Smooth muscle cell of the brain vasculature (primary cell): ENCODE data around the gene FASTKD1.

Experiments used
- DNase-seq: peaks from one replicate; pipeline ENCODE4 v3.0.0-alpha.2; 2012; ENCODE audit warnings: low read depth, low spot score

FASTKD1 gene

DNA sequence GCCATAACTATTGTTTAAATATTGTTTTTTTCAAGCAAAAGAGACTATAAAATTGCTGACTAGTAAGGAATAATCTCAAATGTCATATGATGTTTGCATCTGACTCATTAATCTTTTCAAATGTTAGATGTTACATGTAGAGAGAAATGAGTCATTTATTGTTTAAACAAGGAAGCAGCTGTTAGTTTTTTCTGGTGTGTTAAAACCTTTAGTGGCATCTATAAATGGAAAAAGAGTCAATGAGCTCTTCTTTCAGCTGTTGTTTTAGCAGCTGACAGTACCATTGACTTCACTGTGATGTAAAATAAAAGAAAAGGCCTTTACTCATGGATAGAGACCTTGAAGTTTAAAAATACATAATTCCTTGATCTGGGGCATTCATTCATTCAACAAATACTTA, 66.0 kb downstream of the FASTKD1 start:
- no peak for DNase-seq

DNA sequence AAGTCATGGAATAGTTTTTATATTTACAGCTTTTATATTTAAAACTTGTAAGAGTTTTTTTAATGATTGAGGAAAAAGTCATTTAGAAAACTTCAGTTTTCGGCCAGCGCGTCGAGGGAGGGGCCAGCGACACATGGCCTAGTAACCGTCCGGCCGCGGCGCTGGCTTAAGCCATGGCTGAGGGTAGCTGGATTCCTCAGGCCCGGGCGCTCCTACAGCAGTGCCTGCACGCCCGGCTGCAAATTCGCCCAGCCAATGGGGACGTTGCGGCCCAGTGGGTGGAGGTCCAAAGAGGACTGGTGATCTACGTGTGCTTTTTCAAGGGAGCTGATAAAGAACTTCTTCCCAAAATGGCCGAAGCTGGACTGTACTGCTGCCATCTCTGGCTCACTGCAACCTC, 69.0 kb downstream of the FASTKD1 start:
- DNase-seq: no peak

DNA sequence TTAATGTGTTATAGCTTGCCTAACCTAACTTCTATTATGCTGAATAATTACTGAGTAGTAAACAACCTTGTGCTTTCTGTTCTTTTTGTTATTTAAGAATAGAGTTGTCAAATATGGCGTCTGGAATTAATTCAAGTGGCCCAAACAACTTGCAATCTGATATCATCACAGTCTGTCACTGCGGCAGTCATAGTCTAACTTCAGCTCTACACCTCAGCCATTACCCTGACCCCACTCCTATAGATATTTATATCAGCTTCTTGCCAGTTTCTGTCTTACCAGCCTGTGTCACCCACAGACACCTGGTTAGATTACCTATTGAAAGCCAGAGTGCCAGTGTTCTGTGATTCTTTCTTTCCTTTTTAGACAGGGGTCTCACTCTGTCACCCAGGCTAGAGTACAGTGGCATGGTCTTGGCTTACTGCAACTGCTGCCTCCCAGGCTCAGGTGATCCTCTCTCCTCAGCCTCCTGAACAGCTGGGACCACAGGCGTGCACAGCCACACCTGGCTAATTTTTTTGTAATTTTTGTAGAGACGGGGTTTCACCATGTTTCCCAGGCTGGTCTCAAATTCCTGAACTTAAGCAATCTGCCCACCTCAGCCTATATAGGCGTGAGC, 78.2 kb downstream of the FASTKD1 start:
- no peak for DNase-seq

DNA sequence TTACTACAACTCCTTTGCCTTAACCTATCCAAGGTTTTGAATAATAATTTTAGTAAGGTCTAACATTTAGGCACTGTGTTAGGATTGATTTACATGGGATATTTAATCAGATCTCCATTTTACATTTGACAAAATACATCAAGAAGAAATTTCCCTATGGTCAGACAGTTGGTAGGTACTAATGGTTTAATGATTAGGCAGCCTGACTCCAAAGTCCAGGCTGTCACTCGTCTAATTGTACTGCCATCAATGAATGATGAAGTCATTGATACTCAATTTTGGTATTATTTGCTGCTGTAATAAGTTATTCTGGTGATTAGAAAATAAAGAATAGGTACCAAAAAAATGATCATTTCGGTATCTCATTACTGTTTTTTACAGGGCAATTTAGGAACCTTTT, 80.3 kb downstream of the FASTKD1 start:
- no peak for DNase-seq

DNA sequence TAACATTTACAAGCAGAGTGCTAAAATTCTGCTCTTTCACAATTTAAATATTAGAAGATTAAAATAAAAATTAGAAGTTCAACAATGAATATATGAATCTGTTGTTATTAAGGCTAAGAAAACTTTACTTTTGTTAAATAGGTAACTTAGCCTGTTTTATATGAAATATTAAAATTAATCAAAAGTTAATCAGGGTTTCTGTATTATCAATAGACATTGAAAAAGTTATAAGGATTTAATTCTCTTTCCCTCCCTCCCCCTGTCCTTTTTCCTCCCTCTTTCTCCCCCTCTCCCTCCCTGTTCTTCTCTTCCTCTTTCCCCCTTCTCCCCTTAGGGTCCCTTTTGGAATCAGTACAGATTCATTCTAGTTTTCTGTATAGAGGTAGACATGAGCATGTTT, 82.3 kb downstream of the FASTKD1 start:
- DNase-seq: no peak

DNA sequence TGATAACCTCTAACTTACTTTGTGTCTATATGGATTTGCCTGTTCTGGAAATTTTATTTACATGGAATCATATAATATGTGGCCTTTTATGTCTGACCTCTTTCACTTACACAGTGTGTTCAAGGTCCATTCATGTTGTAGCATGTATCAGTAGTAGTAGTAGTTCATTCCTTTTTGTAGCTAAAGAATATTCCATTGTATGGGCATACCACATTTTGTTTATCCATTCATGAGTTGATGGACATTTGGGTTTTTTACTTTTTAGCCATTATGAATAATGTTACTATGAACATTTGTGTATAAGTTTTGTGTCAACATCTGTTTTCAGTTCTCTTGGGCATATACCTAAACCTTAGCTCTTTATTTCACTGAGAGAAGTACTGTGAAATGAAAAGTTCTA, 82.8 kb downstream of the FASTKD1 start:
- DNase-seq: no peak

DNA sequence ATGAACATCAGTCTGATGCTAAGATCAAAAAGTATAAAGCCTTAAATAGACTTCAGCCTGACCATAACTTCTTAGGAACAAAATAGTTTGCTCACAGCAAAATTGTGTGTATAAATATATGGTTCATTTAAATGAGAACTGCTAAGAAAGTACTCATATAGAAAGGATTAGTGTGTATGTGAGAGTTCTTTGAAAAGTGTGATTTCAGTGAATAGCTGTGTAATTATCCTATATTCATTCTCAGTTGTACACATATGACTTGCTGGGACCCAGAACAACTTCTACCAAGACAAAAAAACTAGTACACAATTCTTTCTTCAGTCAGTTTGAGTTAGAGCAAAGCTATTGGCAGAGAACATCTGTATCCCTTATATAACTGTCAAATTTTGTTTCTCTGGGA, 87.2 kb downstream of the FASTKD1 start:
- DNase-seq: no peak

DNA sequence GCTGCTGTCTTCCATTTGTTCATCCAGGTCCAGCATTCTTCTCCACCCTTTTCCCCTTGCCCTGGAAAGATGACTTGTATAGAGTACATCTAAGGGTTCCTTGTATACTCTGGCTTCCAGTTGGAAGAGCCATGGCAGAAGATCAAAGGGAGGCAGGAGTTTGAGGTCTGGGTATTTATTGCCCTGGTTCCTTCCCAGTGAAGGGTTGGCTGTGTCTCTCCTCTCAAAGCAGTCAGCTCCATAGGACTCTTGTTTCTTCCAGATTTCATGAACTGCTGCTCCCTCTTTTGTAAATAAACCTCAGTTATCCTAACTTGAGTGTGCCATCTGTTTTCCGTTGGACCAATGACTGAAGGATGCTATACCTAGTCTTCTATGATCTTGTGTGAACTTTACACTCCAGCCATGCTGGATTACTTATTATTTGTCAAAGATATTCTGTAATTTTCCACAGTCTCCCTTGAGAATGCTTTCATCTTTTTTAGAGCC, 88.0 kb downstream of the FASTKD1 start:
- no peak for DNase-seq

DNA sequence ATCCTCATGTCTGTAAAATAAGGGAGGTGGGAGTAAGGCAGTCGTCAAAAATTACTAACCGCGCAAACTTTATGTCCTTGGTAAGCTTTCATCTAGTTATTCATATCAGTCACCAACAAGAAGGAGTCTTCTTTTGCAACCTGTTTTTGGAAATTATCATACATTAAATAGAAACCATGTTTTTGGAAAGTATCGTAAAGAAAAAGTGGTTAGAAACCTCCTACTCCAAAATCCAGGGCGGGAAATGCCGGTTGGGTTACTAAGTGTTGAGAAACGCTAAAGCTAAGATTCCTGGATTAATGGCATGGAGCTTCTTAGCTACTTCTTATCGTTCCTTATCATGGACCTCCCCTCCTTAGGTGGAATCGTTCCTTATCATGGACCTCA, 93.6 kb downstream of the FASTKD1 start:
- DNase-seq: no peak
